Measurements from ENCODE around the gene USB1. TPM values are rescaled to one million over a fixed set of nuclear protein-coding genes. Genes with fewer than 3 reads are reported as not detected.

The USB1 gene
- total and polyA plus RNA-seq, 5 donors from 2014 or later, result 29.3 to 46.8 (median 35.7) TPM

DNA sequence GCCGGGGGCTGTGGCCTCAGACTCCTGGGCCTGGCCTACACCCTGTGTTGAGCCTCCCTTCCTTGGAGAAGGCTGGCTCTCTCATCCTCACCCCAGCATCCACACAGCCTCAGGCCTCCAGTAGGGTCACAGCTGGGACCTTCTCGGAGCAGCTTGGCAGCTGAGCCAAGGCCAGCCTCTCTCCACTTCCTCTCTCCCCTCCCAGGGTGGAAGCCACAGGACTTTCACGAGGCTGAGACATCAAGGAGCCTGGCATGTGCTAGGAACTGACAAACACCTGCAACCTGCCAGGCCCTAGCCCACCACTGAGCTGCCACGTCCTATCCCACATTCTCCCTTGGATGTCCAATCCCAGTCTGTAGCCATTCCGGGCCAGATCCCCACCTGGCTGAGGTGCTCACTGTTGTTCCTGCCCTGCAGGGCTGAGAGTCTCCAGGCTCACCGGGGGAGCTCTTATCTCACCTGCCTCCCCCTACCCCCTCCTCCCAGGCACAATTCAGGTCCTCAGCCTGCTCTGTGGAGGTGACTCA, 27.4 kb downstream of the USB1 start:
- no peak overlapping the region for H3K27ac ChIP-seq (ENCODE audit: insufficient read depth, low read length, poor library complexity, severe bottlenecking)
- Mint-ChIP-seq H3K4me3 (peak overlapping the region in 2 of 4 donors; percentile 48 to 63), H3K27ac (no peak overlapping the region), H3K9me3 (peaks cover 0 to 2% (median 0%) of the 10 kb centered on the region in 7 donors), H3K36me3 (no peaks in the 10 kb centered on the region), H3K4me1 (peaks cover 3 to 14% (median 7%) of the 10 kb centered on the region in 4 donors), H3K27me3 (peaks cover 9% of the 10 kb centered on the region)
- peaks cover 29% of the 10 kb centered on the region for H3K4me1 ChIP-seq (ENCODE audit: control insufficient read depth, insufficient read depth, low read length, poor library complexity, severe bottlenecking)
- no peak for ATAC-seq (ENCODE audit: low read depth in 2 of 2)
- no peaks in the 10 kb centered on the region for H3K27me3 ChIP-seq (ENCODE audit: control insufficient read depth, insufficient read depth, low read length)
- H3K36me3 ChIP-seq (ENCODE audit: control insufficient read depth, insufficient read depth, low read length), result no peaks in the 10 kb centered on the region
- H3K4me3 ChIP-seq (ENCODE audit: low read depth, low read length), result no peak overlapping the region
- no peak for DNase-seq
- no peaks in the 10 kb centered on the region for H3K9me3 ChIP-seq (ENCODE audit: control insufficient read depth in 2 of 2, low read length in 2 of 2)

DNA sequence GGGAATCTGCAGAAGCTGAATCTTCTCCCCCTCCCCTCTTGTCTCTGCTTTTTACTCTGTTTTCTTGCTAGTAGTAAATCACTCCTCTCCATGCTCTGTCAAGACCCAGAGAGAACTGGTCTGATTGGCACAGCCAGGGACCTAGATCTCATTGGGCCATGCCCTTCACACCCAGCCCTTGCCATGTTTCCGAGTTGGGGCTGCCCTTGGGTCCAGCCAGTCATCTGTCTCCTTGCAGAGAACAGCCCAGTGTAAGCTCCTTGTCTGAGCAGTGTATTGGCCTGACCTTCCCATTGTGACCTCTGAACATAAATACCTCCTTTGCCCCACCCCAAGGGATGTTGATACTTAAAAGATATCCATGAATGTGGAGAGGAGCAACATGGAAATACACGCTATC, 28.2 kb downstream of the USB1 start:
- H3K9me3 ChIP-seq (ENCODE audit: control insufficient read depth in 2 of 2, low read length in 2 of 2), result no peaks in the 10 kb centered on the region
- Mint-ChIP-seq H3K4me3 (peak overlapping the region in 3 of 4 donors; percentile 8 to 74 (median 57)), H3K36me3 (no peaks in the 10 kb centered on the region), H3K9me3 (peaks cover 0 to 2% (median 0%) of the 10 kb centered on the region in 7 donors), H3K4me1 (peaks cover 2 to 9% (median 6%) of the 10 kb centered on the region in 4 donors), H3K27me3 (peaks cover 8% of the 10 kb centered on the region), H3K27ac (peak overlapping the region in 1 of 3 donors; percentile 65)
- DNase-seq (no peak), ATAC-seq (ENCODE audit: low read depth in 2 of 2) (no peak)
- no peak overlapping the region for H3K4me3 ChIP-seq (ENCODE audit: low read depth, low read length)
- H3K4me1 ChIP-seq (ENCODE audit: control insufficient read depth, insufficient read depth, low read length, poor library complexity, severe bottlenecking), result peaks cover 26% of the 10 kb centered on the region
- H3K27ac ChIP-seq (ENCODE audit: insufficient read depth, low read length, poor library complexity, severe bottlenecking), result no peak overlapping the region
- no peaks in the 10 kb centered on the region for H3K27me3 ChIP-seq (ENCODE audit: control insufficient read depth, insufficient read depth, low read length)
- H3K36me3 ChIP-seq (ENCODE audit: control insufficient read depth, insufficient read depth, low read length), result no peaks in the 10 kb centered on the region

DNA sequence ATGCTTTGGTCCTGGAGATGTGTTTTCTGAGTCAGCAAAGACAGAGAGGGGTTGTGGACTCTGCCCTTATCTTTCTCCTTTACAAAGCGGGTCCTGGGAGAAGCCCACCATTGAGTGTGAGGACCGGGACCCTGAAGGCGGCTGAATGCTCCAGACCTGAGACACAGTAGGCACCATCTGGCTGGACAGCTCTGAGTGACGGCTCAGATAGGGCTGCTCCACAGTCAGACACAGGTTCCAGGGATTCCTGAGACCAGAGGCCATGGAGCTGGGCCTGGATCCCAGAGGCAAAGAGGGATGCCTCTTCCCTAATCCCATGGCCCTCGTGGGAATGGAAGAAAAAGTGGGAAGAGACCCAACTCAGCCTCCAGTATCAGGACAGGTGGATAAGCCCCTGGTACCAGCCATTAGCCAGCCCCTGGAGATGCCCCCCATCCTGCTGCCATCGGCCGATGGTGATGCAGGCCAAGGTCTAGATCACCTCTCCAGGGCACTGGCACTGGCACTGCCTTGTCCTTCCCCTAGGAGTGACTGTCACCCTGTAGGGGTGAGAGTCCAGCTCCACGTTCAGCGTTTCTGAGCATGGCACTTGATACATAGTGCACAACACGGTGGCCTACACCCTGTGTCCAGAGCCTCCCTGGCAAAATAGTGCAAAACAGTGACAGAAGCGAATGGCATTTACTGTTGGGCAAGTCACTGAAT, 29.1 kb downstream of the USB1 start:
- H3K27ac Mint-ChIP-seq, result no peak overlapping the region
- Histone ChIP-seq H3K36me3 (ENCODE audit: control insufficient read depth, insufficient read depth, low read length) (no peaks in the 10 kb centered on the region), H3K4me1 (ENCODE audit: control insufficient read depth, insufficient read depth, low read length, poor library complexity, severe bottlenecking) (peaks cover 17% of the 10 kb centered on the region), H3K4me3 (ENCODE audit: low read depth, low read length) (no peak overlapping the region), H3K27ac (ENCODE audit: insufficient read depth, low read length, poor library complexity, severe bottlenecking) (no peak overlapping the region), H3K9me3 (ENCODE audit: control insufficient read depth in 2 of 2, low read length in 2 of 2) (no peaks in the 10 kb centered on the region), H3K27me3 (ENCODE audit: control insufficient read depth, insufficient read depth, low read length) (no peaks in the 10 kb centered on the region)
- H3K4me3 Mint-ChIP-seq, result peak overlapping the region in 1 of 4 donors; percentile 85
- H3K9me3 Mint-ChIP-seq, result peaks cover 0 to 2% (median 0%) of the 10 kb centered on the region in 7 donors
- H3K36me3 Mint-ChIP-seq, result no peaks in the 10 kb centered on the region
- peaks cover 0 to under 1% (median 0%) of the 10 kb centered on the region in 4 donors for H3K4me1 Mint-ChIP-seq
- no peak for DNase-seq
- H3K27me3 Mint-ChIP-seq, result no peaks in the 10 kb centered on the region
- ATAC-seq (ENCODE audit: low read depth in 2 of 2), result no peak

DNA sequence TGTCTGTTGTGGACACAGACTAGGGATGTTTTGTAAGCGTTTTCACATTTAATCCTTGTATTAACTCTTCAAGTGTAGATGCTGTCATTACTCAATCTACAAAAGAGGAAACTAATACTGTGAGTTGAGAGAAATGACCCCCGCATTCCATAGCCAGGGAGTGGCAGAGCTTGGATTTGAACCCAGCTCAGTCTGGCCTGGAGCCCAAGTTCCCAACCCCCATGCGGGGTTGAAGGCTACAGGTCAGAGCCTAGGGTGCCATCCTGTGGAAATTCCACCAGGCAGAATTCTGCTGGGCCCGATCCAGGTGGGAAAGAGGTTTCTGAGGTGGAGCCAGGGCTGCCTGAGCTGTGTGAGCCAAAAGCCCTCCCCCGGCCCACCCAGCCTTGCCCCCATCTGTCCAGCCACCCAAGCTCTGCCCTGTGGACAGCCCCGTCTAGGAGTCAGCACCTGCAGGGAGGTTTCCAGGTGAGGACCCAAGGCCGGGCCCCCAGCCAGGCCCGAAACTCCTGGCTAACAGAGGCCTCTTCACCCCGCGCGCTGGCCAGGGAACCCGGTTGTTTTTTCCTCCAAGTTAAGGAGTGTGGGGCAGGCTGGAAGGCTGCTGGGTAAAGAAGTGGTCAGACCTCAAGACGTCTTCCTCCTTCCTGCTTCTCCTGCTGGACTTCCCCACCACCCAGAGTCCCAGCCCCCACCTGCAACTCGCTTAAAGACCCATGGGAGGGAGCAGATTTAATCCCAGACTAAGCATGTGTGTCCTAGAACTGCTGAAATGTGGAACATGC, 30.0 kb downstream of the USB1 start:
- DNase-seq, result no peak
- ATAC-seq (ENCODE audit: low read depth in 2 of 2), result no peak
- no peaks in the 10 kb centered on the region for H3K36me3 Mint-ChIP-seq
- Histone ChIP-seq H3K27me3 (ENCODE audit: control insufficient read depth, insufficient read depth, low read length) (no peaks in the 10 kb centered on the region), H3K36me3 (ENCODE audit: control insufficient read depth, insufficient read depth, low read length) (no peaks in the 10 kb centered on the region), H3K27ac (ENCODE audit: insufficient read depth, low read length, poor library complexity, severe bottlenecking) (no peak overlapping the region), H3K9me3 (ENCODE audit: control insufficient read depth in 2 of 2, low read length in 2 of 2) (no peaks in the 10 kb centered on the region), H3K4me1 (ENCODE audit: control insufficient read depth, insufficient read depth, low read length, poor library complexity, severe bottlenecking) (peaks cover 13% of the 10 kb centered on the region), H3K4me3 (ENCODE audit: low read depth, low read length) (no peak overlapping the region)
- H3K4me3 Mint-ChIP-seq, result no peak overlapping the region
- peaks cover 0 to 2% (median 0%) of the 10 kb centered on the region in 7 donors for H3K9me3 Mint-ChIP-seq
- no peaks in the 10 kb centered on the region for H3K27me3 Mint-ChIP-seq
- H3K27ac Mint-ChIP-seq, result no peak overlapping the region
- H3K4me1 Mint-ChIP-seq, result no peaks in the 10 kb centered on the region

DNA sequence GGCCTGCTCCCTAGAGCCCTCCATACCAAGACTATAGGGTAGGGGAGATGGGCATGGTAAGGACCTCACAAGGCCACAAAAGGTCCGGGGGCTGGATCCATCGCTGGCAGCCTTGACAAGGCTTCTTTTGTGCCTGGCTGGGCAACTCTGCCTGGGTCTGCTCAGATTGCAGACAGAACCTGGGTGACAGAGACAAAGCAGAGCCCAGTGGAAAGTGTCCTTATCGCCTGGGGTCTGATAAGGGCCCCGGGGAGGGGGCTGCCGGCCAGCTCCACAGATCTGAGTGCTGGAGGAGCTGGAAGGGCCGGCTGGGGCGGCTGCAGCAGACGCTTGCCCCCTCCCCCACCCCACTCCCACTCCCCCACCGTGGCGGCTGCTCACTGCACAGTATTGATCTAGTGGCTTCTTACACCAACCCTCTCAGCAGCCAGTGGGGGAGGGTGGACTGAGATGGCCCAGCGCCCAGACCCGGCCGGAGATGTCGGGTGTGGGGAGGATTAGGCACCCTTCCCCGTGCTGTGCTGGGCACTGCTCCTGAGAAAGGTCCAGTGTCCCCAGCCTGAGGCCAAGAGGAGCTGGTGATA, 31.6 kb downstream of the USB1 start:
- no peak for ATAC-seq (ENCODE audit: low read depth in 2 of 2)

DNA sequence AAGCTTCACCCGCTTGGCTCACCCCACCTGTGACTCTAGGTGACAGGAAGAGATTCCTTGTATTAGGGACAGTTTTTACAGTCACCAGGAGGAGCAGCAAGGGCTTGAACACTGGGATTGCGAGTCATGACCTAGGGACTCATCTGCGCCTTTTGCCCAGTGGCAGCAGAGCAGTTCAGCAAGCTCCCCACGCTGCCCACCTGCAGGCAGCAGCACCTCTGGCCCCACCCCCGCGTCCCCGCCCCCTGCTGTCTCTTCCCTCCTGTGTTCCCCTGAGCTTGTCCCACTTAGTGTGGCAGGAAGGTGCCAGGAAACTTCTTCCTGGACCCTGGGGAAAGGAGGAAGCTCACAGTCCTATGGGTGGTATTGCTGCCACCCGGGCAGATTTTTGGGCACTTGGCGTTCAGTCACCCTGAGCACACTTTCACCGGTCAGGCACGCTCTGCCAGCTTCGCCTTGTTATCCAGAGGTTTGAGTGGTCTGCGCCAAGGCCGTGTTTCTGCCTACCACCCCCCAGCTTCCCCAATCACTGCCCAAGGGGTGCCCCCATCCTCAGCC, 33.0 kb downstream of the USB1 start:
- DNase-seq, result no peak
- Mint-ChIP-seq H3K27ac (no peak overlapping the region), H3K4me1 (no peaks in the 10 kb centered on the region), H3K36me3 (no peaks in the 10 kb centered on the region), H3K4me3 (no peak overlapping the region), H3K9me3 (peaks cover 0 to 2% (median 0%) of the 10 kb centered on the region in 7 donors), H3K27me3 (no peaks in the 10 kb centered on the region)
- Histone ChIP-seq H3K9me3 (ENCODE audit: control insufficient read depth in 2 of 2, low read length in 2 of 2) (no peaks in the 10 kb centered on the region), H3K27ac (ENCODE audit: insufficient read depth, low read length, poor library complexity, severe bottlenecking) (no peak overlapping the region), H3K36me3 (ENCODE audit: control insufficient read depth, insufficient read depth, low read length) (no peaks in the 10 kb centered on the region), H3K27me3 (ENCODE audit: control insufficient read depth, insufficient read depth, low read length) (no peaks in the 10 kb centered on the region), H3K4me1 (ENCODE audit: control insufficient read depth, insufficient read depth, low read length, poor library complexity, severe bottlenecking) (no peaks in the 10 kb centered on the region), H3K4me3 (ENCODE audit: low read depth, low read length) (no peak overlapping the region)
- ATAC-seq (ENCODE audit: low read depth in 2 of 2), result no peak

More for the DNA sequence above, 31.6 kb downstream of the USB1 start:
- no peak overlapping the region for H3K27ac ChIP-seq (ENCODE audit: insufficient read depth, low read length, poor library complexity, severe bottlenecking)
- Mint-ChIP-seq H3K4me3 (peak overlapping the region in 1 of 4 donors; percentile 87), H3K4me1 (no peaks in the 10 kb centered on the region), H3K9me3 (peaks cover 0 to 2% (median 0%) of the 10 kb centered on the region in 7 donors), H3K36me3 (no peaks in the 10 kb centered on the region), H3K27ac (no peak overlapping the region), H3K27me3 (no peaks in the 10 kb centered on the region)
- no peaks in the 10 kb centered on the region for H3K27me3 ChIP-seq (ENCODE audit: control insufficient read depth, insufficient read depth, low read length)
- DNase-seq, result no peak
- no peak overlapping the region for H3K4me3 ChIP-seq (ENCODE audit: low read depth, low read length)
- no peaks in the 10 kb centered on the region for H3K36me3 ChIP-seq (ENCODE audit: control insufficient read depth, insufficient read depth, low read length)
- no peaks in the 10 kb centered on the region for H3K4me1 ChIP-seq (ENCODE audit: control insufficient read depth, insufficient read depth, low read length, poor library complexity, severe bottlenecking)
- H3K9me3 ChIP-seq (ENCODE audit: control insufficient read depth in 2 of 2, low read length in 2 of 2), result no peaks in the 10 kb centered on the region

DNA sequence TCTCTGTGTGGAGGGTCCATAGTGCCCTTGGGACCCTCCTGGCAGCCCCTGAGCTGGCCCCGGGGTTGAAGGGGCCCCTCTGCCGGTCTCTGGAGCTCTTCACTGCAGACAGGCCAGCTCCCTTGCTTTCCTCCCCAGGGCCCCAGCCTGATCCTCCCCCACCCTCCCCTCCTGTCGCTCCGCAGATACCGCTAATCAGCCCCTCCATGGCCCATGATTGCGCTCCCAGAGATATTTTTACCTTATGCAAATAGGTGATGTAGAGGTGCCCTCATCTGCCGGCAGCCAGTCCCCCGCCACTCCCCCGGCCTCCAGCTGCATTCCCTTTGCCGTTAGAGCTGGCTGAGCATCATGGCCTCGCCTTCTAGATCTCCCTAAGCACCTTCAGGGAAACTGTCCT, 33.6 kb downstream of the USB1 start:
- H3K27ac Mint-ChIP-seq, result no peak overlapping the region
- no peaks in the 10 kb centered on the region for H3K27me3 Mint-ChIP-seq
- no peaks in the 10 kb centered on the region for H3K4me1 ChIP-seq (ENCODE audit: control insufficient read depth, insufficient read depth, low read length, poor library complexity, severe bottlenecking)
- no peaks in the 10 kb centered on the region for H3K27me3 ChIP-seq (ENCODE audit: control insufficient read depth, insufficient read depth, low read length)
- H3K4me3 Mint-ChIP-seq, result no peak overlapping the region
- no peaks in the 10 kb centered on the region for H3K4me1 Mint-ChIP-seq
- no peak for DNase-seq
- no peak overlapping the region for H3K4me3 ChIP-seq (ENCODE audit: low read depth, low read length)
- no peaks in the 10 kb centered on the region for H3K9me3 ChIP-seq (ENCODE audit: control insufficient read depth in 2 of 2, low read length in 2 of 2)
- no peaks in the 10 kb centered on the region for H3K36me3 Mint-ChIP-seq
- peaks cover 0 to 1% (median 0%) of the 10 kb centered on the region in 7 donors for H3K9me3 Mint-ChIP-seq
- H3K36me3 ChIP-seq (ENCODE audit: control insufficient read depth, insufficient read depth, low read length), result no peaks in the 10 kb centered on the region
- ATAC-seq (ENCODE audit: low read depth in 2 of 2), result no peak
- no peak overlapping the region for H3K27ac ChIP-seq (ENCODE audit: insufficient read depth, low read length, poor library complexity, severe bottlenecking)
